GM23338 (cell line): ENCODE measurements around the gene ERBB4. TPM values are rescaled to one million over a fixed set of nuclear protein-coding genes. Genes with fewer than 3 reads are reported as not detected.

Experiments used
- ATAC-seq: fragments of 200-7000 bp; cut with Tn5 transposase; 3 replicates; pipeline ENCODE4 v1.9.1; 2020
- DNase-seq: peaks from one replicate; pipeline ENCODE4 v3.0.0-alpha.2; 2015; ENCODE audit warnings: low spot score
- H2AFZ ChIP-seq: fragments of 200-600 bp; sonication (generic); 2 replicates; pipeline ENCODE4 v1.8.0; 2016; ENCODE audit warnings: antibody characterized with exemption, mild to moderate bottlenecking, moderate library complexity
- H3F3A ChIP-seq: fragments of 200-600 bp; sonication (generic); replicated peaks from 2 replicates; pipeline ENCODE4 v1.8.0; 2017; ENCODE audit warnings: antibody characterized with exemption, mixed run types, low read depth
- H3K27ac ChIP-seq: fragments of 200-600 bp; sonication (generic); 2 replicates; pipeline ENCODE4 v1.6.1; 2016; ENCODE audit warnings: low read depth
- H3K27me3 ChIP-seq: fragments of 200-600 bp; sonication (generic); 2 replicates; pipeline ENCODE4 v1.8.0; 2016; ENCODE audit warnings: mild to moderate bottlenecking, mixed run types, moderate library complexity; ENCODE audit not compliant: insufficient read depth
- H3K36me3 ChIP-seq: fragments of 200-600 bp; sonication (generic); 2 replicates; pipeline ENCODE4 v1.8.0; 2016; ENCODE audit warnings: mild to moderate bottlenecking; ENCODE audit not compliant: insufficient read depth
- H3K4me1 ChIP-seq: fragments of 200-600 bp; sonication (generic); 2 replicates; pipeline ENCODE4 v1.8.0; 2016; ENCODE audit warnings: mild to moderate bottlenecking, moderate library complexity; ENCODE audit not compliant: insufficient read depth
- H3K4me2 ChIP-seq: fragments of 200-600 bp; sonication (generic); 2 replicates; pipeline ENCODE4 v1.7.1; 2017; ENCODE audit warnings: mixed run types
- H3K4me3 ChIP-seq: fragments of 200-600 bp; sonication (generic); 2 replicates; pipeline ENCODE4 v1.6.1; 2016; ENCODE audit warnings: mixed run types
- H3K79me2 ChIP-seq: fragments of 200-600 bp; sonication (generic); replicated peaks from 2 replicates; pipeline ENCODE4 v1.8.0; 2017; ENCODE audit warnings: mild to moderate bottlenecking; ENCODE audit not compliant: insufficient read depth
- H3K9me2 ChIP-seq: fragments of 200-600 bp; sonication (generic); 2 replicates; pipeline ENCODE4 v1.8.0; 2017; ENCODE audit not compliant: insufficient read depth
- H4K20me1 ChIP-seq: fragments of 200-600 bp; sonication (generic); replicated peaks from 2 replicates; pipeline ENCODE4 v1.8.0; 2017; ENCODE audit warnings: mild to moderate bottlenecking; ENCODE audit not compliant: insufficient read depth
- H3K27ac Mint-ChIP-seq: 2 replicates; pipeline ENCODE4 v1.8.0; 2020; ENCODE audit warnings: inconsistent platforms, mild to moderate bottlenecking, moderate library complexity, mixed read lengths
- H3K27me3 Mint-ChIP-seq: 3 replicates; pipeline ENCODE4 v1.8.0; 2022; ENCODE audit warnings: low read depth, mild to moderate bottlenecking, moderate library complexity, mixed read lengths, inconsistent platforms; ENCODE audit not compliant: insufficient read depth, poor library complexity
- H3K36me3 Mint-ChIP-seq: 3 replicates; pipeline ENCODE4 v1.8.0; 2021; ENCODE audit warnings: low read depth, mild to moderate bottlenecking, inconsistent platforms, moderate library complexity, mixed read lengths
- H3K4me1 Mint-ChIP-seq: 3 replicates; pipeline ENCODE4 v1.8.0; 2020; ENCODE audit warnings: mild to moderate bottlenecking, inconsistent platforms, mixed read lengths
- H3K4me3 Mint-ChIP-seq: 3 replicates; pipeline ENCODE4 v1.8.0; 2021; ENCODE audit warnings: moderate library complexity, mild to moderate bottlenecking, inconsistent platforms, mixed read lengths
- H3K9me3 Mint-ChIP-seq: 3 replicates; pipeline ENCODE4 v1.8.0; 2020; ENCODE audit warnings: moderate library complexity, mild to moderate bottlenecking, inconsistent platforms, mixed read lengths
- EZH2 ChIP-seq: fragments of 200-600 bp; sonication (generic); IDR thresholded peaks from one replicate; pipeline ENCODE4 v1.8.0; 2017; ENCODE audit warnings: antibody characterized with exemption, mild to moderate bottlenecking, low read depth; ENCODE audit not compliant: unreplicated experiment
- NANOG ChIP-seq: IDR thresholded peaks from 2 replicates; pipeline ENCODE4 v1.6.1; 2016; ENCODE audit warnings: antibody characterized with exemption, borderline replicate concordance
- ZNF331 ChIP-seq: fragments of 250-450 bp; sonication (Bioruptor Pico); IDR thresholded peaks from 2 replicates; pipeline ENCODE4 v1.5.0; 2020; ENCODE audit warnings: low read depth, mild to moderate bottlenecking, moderate library complexity
- polyA plus RNA-seq: library from polyadenylated mRNA; unstranded; fragments of >200 nt; fragmentation: Nextera tagmentation; extraction: Ambion mirVana; gene quantifications from 2 replicates; pipeline ENCODE4 v1.2.1, GENCODE V29; 2016
- total RNA-seq: library from RNA; depleted of rRNA; stranded (reverse); fragments of >200 nt; shearing (Covaris generic); gene quantifications from 2 replicates; pipeline ENCODE4 v1.2.3, GENCODE V29; 2014
- TF ChIP-seq, protein P1 (sequence below): fragments of 250-450 bp; sonication (Bioruptor Pico); IDR thresholded peaks from 2 replicates; pipeline ENCODE4 v1.5.0; 2020; ENCODE audit warnings: mild to moderate bottlenecking, moderate library complexity
- TF ChIP-seq, protein P2 (sequence below), 2 experiments: fragments of 200-600 bp in 1 of 2; sonication (generic) in 1 of 2; conservative IDR thresholded peaks; 2 replicates each; pipeline versions ENCODE4 v1.5.1 to v1.6.1; 2016 to 2017; ENCODE audit warnings: antibody characterized with exemption in 2 of 2, low read depth in 2 of 2, mild to moderate bottlenecking in 2 of 2, moderate library complexity in 1 of 2

The ERBB4 gene
- total and polyA plus RNA-seq, 2 experiments from 2014 or later = 0.73 to 1.1 TPM

DNA sequence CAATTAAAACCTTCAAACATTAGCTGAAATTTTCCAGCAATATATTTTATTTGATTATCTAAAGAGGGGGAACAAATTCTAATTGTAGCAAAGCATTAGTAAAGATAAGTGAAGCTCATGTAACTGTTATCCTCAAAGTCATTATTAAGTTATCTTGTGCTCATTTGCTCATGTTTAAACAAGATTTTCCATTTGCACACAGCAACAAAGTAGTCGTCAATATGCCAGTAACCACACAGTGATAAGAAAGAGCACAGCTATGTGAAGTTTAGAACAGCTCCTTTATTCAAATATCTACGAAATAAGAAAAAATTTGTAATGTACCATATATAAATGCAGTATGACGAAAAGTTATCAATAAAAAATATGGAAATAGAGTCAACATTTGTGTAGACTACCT lies 159.5 kb downstream of the ERBB4 start (continued):
- TF ChIP-seq, protein P1, sequence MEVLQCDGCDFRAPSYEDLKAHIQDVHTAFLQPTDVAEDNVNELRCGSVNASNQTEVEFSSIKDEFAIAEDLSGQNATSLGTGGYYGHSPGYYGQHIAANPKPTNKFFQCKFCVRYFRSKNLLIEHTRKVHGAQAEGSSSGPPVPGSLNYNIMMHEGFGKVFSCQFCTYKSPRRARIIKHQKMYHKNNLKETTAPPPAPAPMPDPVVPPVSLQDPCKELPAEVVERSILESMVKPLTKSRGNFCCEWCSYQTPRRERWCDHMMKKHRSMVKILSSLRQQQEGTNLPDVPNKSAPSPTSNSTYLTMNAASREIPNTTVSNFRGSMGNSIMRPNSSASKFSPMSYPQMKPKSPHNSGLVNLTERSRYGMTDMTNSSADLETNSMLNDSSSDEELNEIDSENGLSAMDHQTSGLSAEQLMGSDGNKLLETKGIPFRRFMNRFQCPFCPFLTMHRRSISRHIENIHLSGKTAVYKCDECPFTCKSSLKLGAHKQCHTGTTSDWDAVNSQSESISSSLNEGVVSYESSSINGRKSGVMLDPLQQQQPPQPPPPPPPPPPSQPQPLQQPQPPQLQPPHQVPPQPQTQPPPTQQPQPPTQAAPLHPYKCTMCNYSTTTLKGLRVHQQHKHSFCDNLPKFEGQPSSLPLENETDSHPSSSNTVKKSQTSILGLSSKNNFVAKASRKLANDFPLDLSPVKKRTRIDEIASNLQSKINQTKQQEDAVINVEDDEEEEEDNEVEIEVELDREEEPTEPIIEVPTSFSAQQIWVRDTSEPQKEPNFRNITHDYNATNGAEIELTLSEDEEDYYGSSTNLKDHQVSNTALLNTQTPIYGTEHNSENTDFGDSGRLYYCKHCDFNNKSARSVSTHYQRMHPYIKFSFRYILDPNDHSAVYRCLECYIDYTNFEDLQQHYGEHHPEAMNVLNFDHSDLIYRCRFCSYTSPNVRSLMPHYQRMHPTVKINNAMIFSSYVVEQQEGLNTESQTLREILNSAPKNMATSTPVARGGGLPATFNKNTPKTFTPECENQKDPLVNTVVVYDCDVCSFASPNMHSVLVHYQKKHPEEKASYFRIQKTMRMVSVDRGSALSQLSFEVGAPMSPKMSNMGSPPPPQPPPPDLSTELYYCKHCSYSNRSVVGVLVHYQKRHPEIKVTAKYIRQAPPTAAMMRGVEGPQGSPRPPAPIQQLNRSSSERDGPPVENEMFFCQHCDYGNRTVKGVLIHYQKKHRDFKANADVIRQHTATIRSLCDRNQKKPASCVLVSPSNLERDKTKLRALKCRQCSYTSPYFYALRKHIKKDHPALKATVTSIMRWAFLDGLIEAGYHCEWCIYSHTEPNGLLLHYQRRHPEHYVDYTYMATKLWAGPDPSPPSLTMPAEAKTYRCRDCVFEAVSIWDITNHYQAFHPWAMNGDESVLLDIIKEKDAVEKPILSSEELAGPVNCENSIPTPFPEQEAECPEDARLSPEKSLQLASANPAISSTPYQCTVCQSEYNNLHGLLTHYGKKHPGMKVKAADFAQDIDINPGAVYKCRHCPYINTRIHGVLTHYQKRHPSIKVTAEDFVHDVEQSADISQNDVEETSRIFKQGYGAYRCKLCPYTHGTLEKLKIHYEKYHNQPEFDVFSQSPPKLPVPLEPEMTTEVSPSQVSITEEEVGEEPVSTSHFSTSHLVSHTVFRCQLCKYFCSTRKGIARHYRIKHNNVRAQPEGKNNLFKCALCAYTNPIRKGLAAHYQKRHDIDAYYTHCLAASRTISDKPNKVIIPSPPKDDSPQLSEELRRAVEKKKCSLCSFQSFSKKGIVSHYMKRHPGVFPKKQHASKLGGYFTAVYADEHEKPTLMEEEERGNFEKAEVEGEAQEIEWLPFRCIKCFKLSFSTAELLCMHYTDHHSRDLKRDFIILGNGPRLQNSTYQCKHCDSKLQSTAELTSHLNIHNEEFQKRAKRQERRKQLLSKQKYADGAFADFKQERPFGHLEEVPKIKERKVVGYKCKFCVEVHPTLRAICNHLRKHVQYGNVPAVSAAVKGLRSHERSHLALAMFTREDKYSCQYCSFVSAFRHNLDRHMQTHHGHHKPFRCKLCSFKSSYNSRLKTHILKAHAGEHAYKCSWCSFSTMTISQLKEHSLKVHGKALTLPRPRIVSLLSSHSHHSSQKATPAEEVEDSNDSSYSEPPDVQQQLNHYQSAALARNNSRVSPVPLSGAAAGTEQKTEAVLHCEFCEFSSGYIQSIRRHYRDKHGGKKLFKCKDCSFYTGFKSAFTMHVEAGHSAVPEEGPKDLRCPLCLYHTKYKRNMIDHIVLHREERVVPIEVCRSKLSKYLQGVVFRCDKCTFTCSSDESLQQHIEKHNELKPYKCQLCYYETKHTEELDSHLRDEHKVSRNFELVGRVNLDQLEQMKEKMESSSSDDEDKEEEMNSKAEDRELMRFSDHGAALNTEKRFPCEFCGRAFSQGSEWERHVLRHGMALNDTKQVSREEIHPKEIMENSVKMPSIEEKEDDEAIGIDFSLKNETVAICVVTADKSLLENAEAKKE (CRISPR knock-in tag) = no peak
- TF ChIP-seq NANOG (no peak), ZNF331 (no peak)
- TF ChIP-seq, protein P2, sequence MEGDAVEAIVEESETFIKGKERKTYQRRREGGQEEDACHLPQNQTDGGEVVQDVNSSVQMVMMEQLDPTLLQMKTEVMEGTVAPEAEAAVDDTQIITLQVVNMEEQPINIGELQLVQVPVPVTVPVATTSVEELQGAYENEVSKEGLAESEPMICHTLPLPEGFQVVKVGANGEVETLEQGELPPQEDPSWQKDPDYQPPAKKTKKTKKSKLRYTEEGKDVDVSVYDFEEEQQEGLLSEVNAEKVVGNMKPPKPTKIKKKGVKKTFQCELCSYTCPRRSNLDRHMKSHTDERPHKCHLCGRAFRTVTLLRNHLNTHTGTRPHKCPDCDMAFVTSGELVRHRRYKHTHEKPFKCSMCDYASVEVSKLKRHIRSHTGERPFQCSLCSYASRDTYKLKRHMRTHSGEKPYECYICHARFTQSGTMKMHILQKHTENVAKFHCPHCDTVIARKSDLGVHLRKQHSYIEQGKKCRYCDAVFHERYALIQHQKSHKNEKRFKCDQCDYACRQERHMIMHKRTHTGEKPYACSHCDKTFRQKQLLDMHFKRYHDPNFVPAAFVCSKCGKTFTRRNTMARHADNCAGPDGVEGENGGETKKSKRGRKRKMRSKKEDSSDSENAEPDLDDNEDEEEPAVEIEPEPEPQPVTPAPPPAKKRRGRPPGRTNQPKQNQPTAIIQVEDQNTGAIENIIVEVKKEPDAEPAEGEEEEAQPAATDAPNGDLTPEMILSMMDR (conservative IDR thresholded peaks at IDR 0.05; ENCODE audit: low read depth in 2 of 2) = no peak

DNA sequence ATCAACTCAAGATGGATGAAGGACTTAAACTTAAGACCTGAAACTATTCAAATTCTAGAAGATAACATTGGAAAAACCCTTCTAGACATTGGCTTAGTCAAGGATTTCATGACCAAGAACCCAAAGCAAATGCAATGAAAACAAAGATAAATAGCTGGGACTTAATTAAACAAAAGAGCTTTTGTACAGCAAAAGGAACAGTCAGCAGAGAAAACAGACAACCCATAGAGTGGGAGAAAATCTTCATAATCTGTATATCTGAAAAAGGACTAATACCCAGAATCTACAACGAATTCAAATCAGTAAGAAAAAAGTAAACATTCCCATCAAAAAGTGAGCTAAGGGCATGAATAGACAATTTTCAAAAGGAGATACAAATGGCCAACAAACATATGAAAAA lies 171.2 kb downstream of the ERBB4 start:
- Histone ChIP-seq H3K79me2 (no peaks in the 10 kb centered on the region), H3K4me3 (no peak overlapping the region), H2AFZ (no peak overlapping the region), H3K4me2 (no peak overlapping the region), H4K20me1 (no peaks in the 10 kb centered on the region), H3K27me3 (no peaks in the 10 kb centered on the region), H3K4me1 (peaks cover 12% of the 10 kb centered on the region), H3K27ac (no peak overlapping the region), H3K36me3 (no peaks in the 10 kb centered on the region), H3F3A (no peaks in the 10 kb centered on the region), H3K9me2 (no peaks in the 10 kb centered on the region)
- no peak for TF ChIP-seq EZH2
- Mint-ChIP-seq H3K4me3 (no peak overlapping the region), H3K9me3 (no peaks in the 10 kb centered on the region; the same call in 2 of the 3 replicates), H3K4me1 (peaks cover 9% of the 10 kb centered on the region), H3K27me3 (no peaks in the 10 kb centered on the region), H3K36me3 (no peaks in the 10 kb centered on the region), H3K27ac (no peak overlapping the region)
- no peak for DNase-seq
- ATAC-seq = no peak
